AG04450 (cell line): ENCODE measurements around the gene TACC2. TPM values are rescaled to one million over a fixed set of nuclear protein-coding genes. Genes with fewer than 3 reads are reported as not detected.

ENCODE experiments used
- CTCF ChIA-PET: fragments of 300-600, 350-600 bp; formaldehyde crosslinking; extraction: SDS; loops from one replicate; lab custom pipeline; 2022; ENCODE audit warnings: antibody characterized with exemption, inconsistent platforms; lab: Charles Lee
- POLR2A ChIA-PET: fragments of 350-600 bp; formaldehyde crosslinking; extraction: SDS; loops from one replicate; lab custom pipeline; 2021; ENCODE audit warnings: antibody characterized with exemption, inconsistent platforms; lab: Yijun Ruan, JAX
- DNase-seq: peaks from one replicate; pipeline ENCODE4 v3.0.0-alpha.2; 2011; ENCODE audit warnings: low read depth, low spot score
- H3K27ac ChIP-seq: one replicate; pipeline ENCODE4 v1.5.1; 2012; ENCODE audit warnings: low read depth, low read length, control low read depth
- H3K27me3 ChIP-seq: one replicate; pipeline ENCODE4 v1.6.0; 2012; ENCODE audit warnings: low read length; ENCODE audit not compliant: control insufficient read depth, insufficient read depth
- H3K4me3 ChIP-seq: 2 replicates; pipeline ENCODE4 v1.5.1; 2011; ENCODE audit warnings: mild to moderate bottlenecking, low read depth, low read length, control low read depth
- H3K9me3 ChIP-seq: 2 replicates; pipeline ENCODE4 v1.5.1; 2012; ENCODE audit warnings: low read length; ENCODE audit not compliant: control insufficient read depth, insufficient read depth
- CTCF ChIP-seq: IDR thresholded peaks from 2 replicates; pipeline ENCODE4 v1.5.1; 2011; ENCODE audit warnings: low read depth, low read length, control low read depth, inconsistent platforms
- polyA plus RNA-seq: library from polyadenylated mRNA; depleted of rRNA; stranded (reverse); fragments of >200 nt; gene quantifications from 2 replicates; pipeline ENCODE4 v1.2.3, GENCODE V29; 2011

The TACC2 gene
- polyA plus RNA-seq, 1 experiment: 16.8 TPM

- POLR2A ChIA-PET: no interaction called here
- H3K27ac ChIP-seq: no peak overlapping the region
- no peaks in the 10 kb centered on the region for H3K9me3 ChIP-seq
- CTCF ChIA-PET: interaction anchor here (0.6 kb wide), 1 partner anchor 148 kb away, joined by 3 read pairs; no protein-coding TSS in a partner anchor
- DNase-seq: no peak
- peaks cover 10% of the 10 kb centered on the region for H3K27me3 ChIP-seq
- no peak overlapping the region for H3K4me3 ChIP-seq
- TF ChIP-seq CTCF: no peak
Measured at GRCh38 chr10:122291739-122292138, 302.8 kb downstream of the TACC2 start.

GRCh38 chr10:122292376-122292775 lies 303.4 kb downstream of the TACC2 start:
- ChIA-PET POLR2A (no interaction called here), CTCF (interaction anchor here (2.0 kb wide), 1 partner anchor 143 kb away, joined by 15 read pairs; no protein-coding TSS in a partner anchor)
- no peak for DNase-seq
- no peak for TF ChIP-seq CTCF
- H3K27ac ChIP-seq: no peak overlapping the region
- no peaks in the 10 kb centered on the region for H3K9me3 ChIP-seq
- no peak overlapping the region for H3K4me3 ChIP-seq
- H3K27me3 ChIP-seq: peaks cover 15% of the 10 kb centered on the region

DNA sequence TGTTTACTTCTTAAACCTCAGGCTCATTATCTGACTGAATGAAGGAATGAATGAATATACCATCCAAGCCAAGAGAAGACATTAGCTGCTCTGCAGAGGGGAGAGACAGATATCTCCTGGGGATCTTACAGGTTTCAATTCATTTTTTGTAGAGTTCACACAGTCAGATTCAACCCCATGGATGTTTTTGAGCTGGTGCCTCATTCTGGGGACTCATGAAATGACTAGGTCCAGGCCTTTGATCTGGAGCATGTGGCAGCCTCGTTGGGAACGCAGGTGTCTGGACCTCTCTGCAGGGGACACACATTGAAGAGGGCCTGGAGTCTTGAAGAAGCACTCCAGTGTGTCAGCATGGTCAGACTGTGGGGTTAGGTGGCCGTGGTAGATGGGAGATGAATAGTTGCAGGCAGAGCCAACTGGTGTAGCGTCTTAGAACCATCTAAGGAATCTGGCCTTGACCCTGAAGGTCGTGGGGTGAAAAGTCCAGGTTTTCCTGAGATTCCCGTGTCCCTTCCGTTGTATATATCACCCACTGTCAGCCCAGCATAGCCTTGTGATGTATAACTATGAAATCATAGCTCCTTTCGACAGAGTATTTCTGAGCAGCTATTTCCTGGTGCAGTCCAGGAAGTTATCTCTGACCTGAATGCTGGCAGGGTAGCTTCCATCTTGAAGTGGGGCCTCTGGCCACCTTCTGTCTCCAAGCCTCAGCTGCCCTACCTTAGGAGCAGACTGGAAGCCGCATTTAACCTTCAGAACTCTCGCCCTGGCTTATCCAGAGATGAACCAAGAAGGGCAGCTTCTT lies 304.4 kb downstream of the TACC2 start:
- H3K4me3 ChIP-seq: no peak overlapping the region
- no peak for TF ChIP-seq CTCF
- H3K27ac ChIP-seq: no peak overlapping the region
- H3K27me3 ChIP-seq: peaks cover 18% of the 10 kb centered on the region
- no peak for DNase-seq
- CTCF ChIA-PET: interaction anchor here (0.9 to 2.0 kb wide), 5 partner anchors 13 to 272 kb away, joined by 3 to 15 read pairs (median 5); no protein-coding TSS in a partner anchor
- no peaks in the 10 kb centered on the region for H3K9me3 ChIP-seq
- POLR2A ChIA-PET: no interaction called here

DNA sequence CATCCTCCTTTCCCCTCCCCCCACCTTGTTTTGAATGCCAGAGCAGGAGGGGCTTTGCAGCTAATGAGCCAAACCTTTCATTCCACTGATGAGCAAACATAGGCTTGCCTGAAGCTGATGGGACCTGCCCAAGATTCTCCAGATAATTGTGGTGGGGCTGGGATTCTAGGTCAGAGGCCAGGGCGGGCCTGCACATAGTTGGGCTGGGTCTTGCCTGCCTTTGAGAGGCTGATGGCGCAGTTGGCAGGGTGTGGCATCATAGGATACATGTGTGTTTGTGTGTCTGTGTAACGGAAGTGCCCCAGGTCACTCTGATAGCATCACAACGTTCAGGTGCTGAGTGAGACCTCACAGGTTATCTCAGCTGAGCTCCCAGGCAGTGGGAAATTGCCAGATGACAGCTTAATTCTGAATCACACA lies 305.0 kb downstream of the TACC2 start:
- POLR2A ChIA-PET: no interaction called here
- Histone ChIP-seq H3K9me3 (no peaks in the 10 kb centered on the region), H3K27me3 (peaks cover 18% of the 10 kb centered on the region), H3K27ac (no peak overlapping the region), H3K4me3 (no peak overlapping the region)
- TF ChIP-seq CTCF: no peak
- CTCF ChIA-PET: interaction anchor here (0.9 to 2.0 kb wide), 5 partner anchors 14 to 272 kb away, joined by 3 to 15 read pairs (median 5); no protein-coding TSS in a partner anchor
- no peak for DNase-seq
